ENCODE data around the gene COL9A1. TPM values are rescaled to one million over a fixed set of nuclear protein-coding genes. Genes with fewer than 3 reads are reported as not detected.

COL9A1 gene
- total and polyA plus RNA-seq, 2 of the 8 experiments (the other 6 are each of a cell fraction or from before 2014, with no cell fraction given), result 7.9 to 18.1 TPM

DNA sequence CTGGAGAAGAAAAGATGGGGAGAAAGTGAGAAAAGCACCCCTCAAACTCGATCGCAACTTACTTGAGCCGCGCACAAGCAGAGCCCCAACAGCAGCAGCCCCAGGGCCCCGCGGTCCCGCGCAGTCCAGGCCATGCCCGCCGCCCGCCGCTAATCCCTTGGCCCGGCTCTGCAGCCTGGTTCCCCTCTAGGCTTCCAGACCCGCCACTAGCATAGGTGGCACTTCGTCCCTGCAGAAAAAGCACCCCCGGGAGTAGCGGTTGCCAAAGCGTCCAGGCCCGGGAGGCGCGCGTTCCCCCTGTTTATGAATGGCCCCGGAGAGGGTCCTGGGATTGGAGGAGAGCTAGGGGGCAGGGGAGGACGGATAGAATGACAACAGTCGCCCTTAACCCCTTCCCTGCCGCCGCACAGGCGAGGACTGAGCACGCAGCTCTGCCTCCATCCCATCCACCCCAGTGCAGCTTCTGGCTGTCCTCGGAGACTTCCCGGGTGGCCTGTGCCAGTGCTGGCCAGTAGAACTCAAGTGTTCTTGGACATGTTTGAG, 19.9 kb downstream of the COL9A1 start (continued):
- no peak for TF ChIP-seq BRCA1 (IDR thresholded peaks at IDR 0.05; ENCODE audit: low read depth, low read length)
- TF ChIP-seq CEBPB (IDR thresholded peaks at IDR 0.05; ENCODE audit: low read depth, low read length), result no peak
- no peak for TF ChIP-seq NRF1 (IDR thresholded peaks at IDR 0.05; ENCODE audit: low read depth, low read length)
- TF ChIP-seq POLR2A (IDR thresholded peaks at IDR 0.05; ENCODE audit: control extremely low read depth in 1 of 2, low read depth in 2 of 2, low read length in 2 of 2), result no peak
- TF ChIP-seq, protein P1, sequence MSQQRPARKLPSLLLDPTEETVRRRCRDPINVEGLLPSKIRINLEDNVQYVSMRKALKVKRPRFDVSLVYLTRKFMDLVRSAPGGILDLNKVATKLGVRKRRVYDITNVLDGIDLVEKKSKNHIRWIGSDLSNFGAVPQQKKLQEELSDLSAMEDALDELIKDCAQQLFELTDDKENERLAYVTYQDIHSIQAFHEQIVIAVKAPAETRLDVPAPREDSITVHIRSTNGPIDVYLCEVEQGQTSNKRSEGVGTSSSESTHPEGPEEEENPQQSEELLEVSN (IDR thresholded peaks at IDR 0.05), result peak; percentile 94
- TF ChIP-seq CBX5 (IDR thresholded peaks at IDR 0.05; ENCODE audit: low read depth, low read length), result no peak
- TF ChIP-seq, protein P2, sequence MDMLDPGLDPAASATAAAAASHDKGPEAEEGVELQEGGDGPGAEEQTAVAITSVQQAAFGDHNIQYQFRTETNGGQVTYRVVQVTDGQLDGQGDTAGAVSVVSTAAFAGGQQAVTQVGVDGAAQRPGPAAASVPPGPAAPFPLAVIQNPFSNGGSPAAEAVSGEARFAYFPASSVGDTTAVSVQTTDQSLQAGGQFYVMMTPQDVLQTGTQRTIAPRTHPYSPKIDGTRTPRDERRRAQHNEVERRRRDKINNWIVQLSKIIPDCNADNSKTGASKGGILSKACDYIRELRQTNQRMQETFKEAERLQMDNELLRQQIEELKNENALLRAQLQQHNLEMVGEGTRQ (IDR thresholded peaks at IDR 0.05; ENCODE audit: low read length), result no peak
- TF ChIP-seq CHD2 (IDR thresholded peaks at IDR 0.05; ENCODE audit: low read length), result no peak
- peak in 1 of 2 experiments; percentile 46; a peak in 1 of 4 replicates for TF ChIP-seq HDAC2 (IDR thresholded peaks at IDR 0.05; ENCODE audit: borderline replicate concordance in 1 of 2, low read depth in 2 of 2, low read length in 2 of 2)
- no peak for TF ChIP-seq EZH2 (IDR thresholded peaks at IDR 0.05; ENCODE audit: low read depth, low read length, severe bottlenecking)
- TF ChIP-seq SIX5 (IDR thresholded peaks at IDR 0.05; ENCODE audit: low read depth, low read length), result no peak
- no peak for TF ChIP-seq SP1 (IDR thresholded peaks at IDR 0.05; ENCODE audit: low read depth, low read length)
- TF ChIP-seq, protein P3, sequence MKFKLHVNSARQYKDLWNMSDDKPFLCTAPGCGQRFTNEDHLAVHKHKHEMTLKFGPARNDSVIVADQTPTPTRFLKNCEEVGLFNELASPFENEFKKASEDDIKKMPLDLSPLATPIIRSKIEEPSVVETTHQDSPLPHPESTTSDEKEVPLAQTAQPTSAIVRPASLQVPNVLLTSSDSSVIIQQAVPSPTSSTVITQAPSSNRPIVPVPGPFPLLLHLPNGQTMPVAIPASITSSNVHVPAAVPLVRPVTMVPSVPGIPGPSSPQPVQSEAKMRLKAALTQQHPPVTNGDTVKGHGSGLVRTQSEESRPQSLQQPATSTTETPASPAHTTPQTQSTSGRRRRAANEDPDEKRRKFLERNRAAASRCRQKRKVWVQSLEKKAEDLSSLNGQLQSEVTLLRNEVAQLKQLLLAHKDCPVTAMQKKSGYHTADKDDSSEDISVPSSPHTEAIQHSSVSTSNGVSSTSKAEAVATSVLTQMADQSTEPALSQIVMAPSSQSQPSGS (IDR thresholded peaks at IDR 0.05; ENCODE audit: low read length), result no peak
- TF ChIP-seq, protein P4, sequence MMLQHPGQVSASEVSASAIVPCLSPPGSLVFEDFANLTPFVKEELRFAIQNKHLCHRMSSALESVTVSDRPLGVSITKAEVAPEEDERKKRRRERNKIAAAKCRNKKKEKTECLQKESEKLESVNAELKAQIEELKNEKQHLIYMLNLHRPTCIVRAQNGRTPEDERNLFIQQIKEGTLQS (IDR thresholded peaks at IDR 0.05; ENCODE audit: insufficient read depth, low read depth, low read length), result no peak
- TF ChIP-seq BCL11A (IDR thresholded peaks at IDR 0.05; ENCODE audit: low read depth in 2 of 2, low read length in 2 of 2), result no peak
- TF ChIP-seq, protein P5, sequence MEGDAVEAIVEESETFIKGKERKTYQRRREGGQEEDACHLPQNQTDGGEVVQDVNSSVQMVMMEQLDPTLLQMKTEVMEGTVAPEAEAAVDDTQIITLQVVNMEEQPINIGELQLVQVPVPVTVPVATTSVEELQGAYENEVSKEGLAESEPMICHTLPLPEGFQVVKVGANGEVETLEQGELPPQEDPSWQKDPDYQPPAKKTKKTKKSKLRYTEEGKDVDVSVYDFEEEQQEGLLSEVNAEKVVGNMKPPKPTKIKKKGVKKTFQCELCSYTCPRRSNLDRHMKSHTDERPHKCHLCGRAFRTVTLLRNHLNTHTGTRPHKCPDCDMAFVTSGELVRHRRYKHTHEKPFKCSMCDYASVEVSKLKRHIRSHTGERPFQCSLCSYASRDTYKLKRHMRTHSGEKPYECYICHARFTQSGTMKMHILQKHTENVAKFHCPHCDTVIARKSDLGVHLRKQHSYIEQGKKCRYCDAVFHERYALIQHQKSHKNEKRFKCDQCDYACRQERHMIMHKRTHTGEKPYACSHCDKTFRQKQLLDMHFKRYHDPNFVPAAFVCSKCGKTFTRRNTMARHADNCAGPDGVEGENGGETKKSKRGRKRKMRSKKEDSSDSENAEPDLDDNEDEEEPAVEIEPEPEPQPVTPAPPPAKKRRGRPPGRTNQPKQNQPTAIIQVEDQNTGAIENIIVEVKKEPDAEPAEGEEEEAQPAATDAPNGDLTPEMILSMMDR (IDR thresholded peaks at IDR 0.05; ENCODE audit: control extremely low read depth in 1 of 3, insufficient read depth in 1 of 3, low read depth in 1 of 3, low read length in 3 of 3), result no peak; a peak in 1 of 4 replicates
- no peak for TF ChIP-seq TCF12 (IDR thresholded peaks at IDR 0.05; ENCODE audit: low read depth, low read length)
- TF ChIP-seq CBX8 (IDR thresholded peaks at IDR 0.05; ENCODE audit: borderline replicate concordance, low read depth, low read length), result no peak
